ENCODE results near the gene RALGAPA1. TPM values are rescaled to one million over a fixed set of nuclear protein-coding genes. Genes with fewer than 3 reads are reported as not detected.
"Not testable (repeated sequence)": the region's sequence is repeated elsewhere in the genome, so short reads cannot be mapped to it uniquely, and the experiment has no call there.

Gene RALGAPA1
- total and polyA plus RNA-seq, 5 experiments from 2014 or later: 15.3 to 74.2 (median 25.9) TPM

- H3K27ac Mint-ChIP-seq: no peak overlapping the region
- POLR2A ChIA-PET: interaction anchor here (1.3 kb wide), 1 partner anchor 9 kb away, joined by 4 read pairs; the partner anchor contains the start of gene BRMS1L
- no peaks in the 10 kb centered on the region for H3K27me3 Mint-ChIP-seq
- peaks cover 0 to 3% (median 0%) of the 10 kb centered on the region in 4 donors for H3K4me1 Mint-ChIP-seq
- DNase-seq: no peak
- H3K4me3 Mint-ChIP-seq: no peak overlapping the region
- no peak for ATAC-seq
- H3K36me3 Mint-ChIP-seq: peaks cover 13 to 80% (median 49%) of the 10 kb centered on the region in 3 donors
- peaks cover 0 to 15% (median 8%) of the 10 kb centered on the region in 9 donors for H3K9me3 Mint-ChIP-seq
Measured at GRCh38 chr14:35835208-35835982, 26.3 kb upstream of the RALGAPA1 start.

DNA sequence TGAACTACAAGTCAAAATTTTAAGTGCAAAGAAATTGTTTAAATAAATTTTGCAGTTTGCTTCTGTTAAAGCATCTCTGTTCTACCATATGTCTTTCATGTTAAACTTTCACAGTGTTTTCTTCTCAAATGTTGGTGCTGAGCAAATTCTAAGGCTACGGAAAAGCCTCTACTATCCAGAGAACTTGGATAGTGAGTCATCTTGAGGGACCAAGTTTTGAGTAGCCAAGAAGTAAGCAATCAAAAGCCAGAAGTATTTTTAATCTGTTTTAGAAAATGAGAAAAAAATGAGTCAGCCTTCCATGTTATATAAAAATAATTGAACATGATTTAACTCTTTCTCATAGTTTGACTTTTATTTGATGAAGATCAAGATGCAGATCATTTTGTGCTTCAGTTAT lies 20.4 kb upstream of the RALGAPA1 start:
- H3K27me3 Mint-ChIP-seq: no peaks in the 10 kb centered on the region
- peaks cover 12 to 21% (median 17%) of the 10 kb centered on the region in 4 donors for H3K4me1 Mint-ChIP-seq
- DNase-seq (no peak), ATAC-seq (no peak)
- H3K9me3 Mint-ChIP-seq: no peaks in the 10 kb centered on the region
- H3K27ac Mint-ChIP-seq: no peak overlapping the region
- peaks cover 0 to 25% (median 5%) of the 10 kb centered on the region in 3 donors for H3K36me3 Mint-ChIP-seq
- H3K4me3 Mint-ChIP-seq: peak overlapping the region in 1 of 10 donors; percentile 36
- POLR2A ChIA-PET: no interaction called here

GRCh38 chr14:35827678-35828472 lies 18.8 kb upstream of the RALGAPA1 start:
- H3K27me3 Mint-ChIP-seq: no peaks in the 10 kb centered on the region
- DNase-seq (no peak), ATAC-seq (no peak)
- peak overlapping the region; percentile 87 to 97 (median 92) for H3K4me3 Mint-ChIP-seq
- POLR2A ChIA-PET: no interaction called here
- H3K27ac Mint-ChIP-seq: peak overlapping the region in 7 of 10 donors; percentile 27 to 95 (median 79)
- H3K9me3 Mint-ChIP-seq: no peaks in the 10 kb centered on the region
- peaks cover 0 to 13% (median 3%) of the 10 kb centered on the region in 3 donors for H3K36me3 Mint-ChIP-seq
- peaks cover 12 to 21% (median 17%) of the 10 kb centered on the region in 4 donors for H3K4me1 Mint-ChIP-seq

GRCh38 chr14:35826952-35827416 lies 17.9 kb upstream of the RALGAPA1 start:
- POLR2A ChIA-PET: interaction anchor here (0.7 to 1.3 kb wide), 2 partner anchors 8 to 1287 kb away, joined by 3 to 4 read pairs; no protein-coding TSS in a partner anchor
- H3K9me3 Mint-ChIP-seq: no peaks in the 10 kb centered on the region
- H3K27me3 Mint-ChIP-seq: no peaks in the 10 kb centered on the region
- DNase-seq: no peak
- no peak for ATAC-seq
- H3K4me3 Mint-ChIP-seq: peak overlapping the region; percentile 87 to 97 (median 92)
- peak overlapping the region in 9 of 10 donors; percentile 70 to 95 (median 88) for H3K27ac Mint-ChIP-seq
- H3K36me3 Mint-ChIP-seq: peaks cover 0 to 8% (median 3%) of the 10 kb centered on the region in 3 donors
- H3K4me1 Mint-ChIP-seq: peaks cover 12 to 24% (median 17%) of the 10 kb centered on the region in 4 donors

- Mint-ChIP-seq H3K27me3 (no peaks in the 10 kb centered on the region), H3K9me3 (no peaks in the 10 kb centered on the region), H3K4me3 (peak within 1 kb of the TSS; percentile 87 to 97 (median 92)), H3K4me1 (peaks cover 12 to 24% (median 17%) of the 10 kb centered on the region in 4 donors), H3K27ac (peak within 1 kb of the TSS; percentile 70 to 97 (median 92)), H3K36me3 (peaks cover 0 to 2% (median 0%) of the 10 kb centered on the region in 3 donors)
- POLR2A ChIA-PET: interaction anchor here (0.6 to 1.4 kb wide), 6 partner anchors 8 to 1286 kb away, joined by 3 to 15 read pairs (median 4); partner anchors contain the start of genes MBIP and RALGAPA1
- DNase-seq (peak; percentile 91 to 98 (median 96)), ATAC-seq (peak; percentile 97 to 98)
Measured at GRCh38 chr14:35826218-35826951, 17.3 kb upstream of the RALGAPA1 start, which contains the start of gene BRMS1L. TSS of gene BRMS1L (plus strand) at chr14:35826338. CDS start at chr14:35826517, 179 bp downstream.

GRCh38 chr14:35825968-35826217 lies 16.8 kb upstream of the RALGAPA1 start:
- H3K9me3 Mint-ChIP-seq: no peaks in the 10 kb centered on the region
- ATAC-seq: no peak
- H3K4me1 Mint-ChIP-seq: peaks cover 12 to 24% (median 17%) of the 10 kb centered on the region in 4 donors
- no peaks in the 10 kb centered on the region for H3K36me3 Mint-ChIP-seq
- peak overlapping the region; percentile 70 to 97 (median 92) for H3K27ac Mint-ChIP-seq
- DNase-seq: no peak
- no peaks in the 10 kb centered on the region for H3K27me3 Mint-ChIP-seq
- POLR2A ChIA-PET: interaction anchor here (0.6 to 1.4 kb wide), 5 partner anchors 9 to 494 kb away, joined by 3 to 15 read pairs (median 4); partner anchors contain the start of genes MBIP and RALGAPA1
- peak overlapping the region; percentile 87 to 97 (median 92) for H3K4me3 Mint-ChIP-seq

- Mint-ChIP-seq H3K4me3 (peak overlapping the region in 6 of 10 donors; percentile 85 to 94 (median 90)), H3K4me1 (peaks cover 12 to 22% (median 17%) of the 10 kb centered on the region in 4 donors)
- not testable (repeated sequence) for DNase-seq, ATAC-seq, H3K27me3 Mint-ChIP-seq, H3K27ac Mint-ChIP-seq, H3K9me3 Mint-ChIP-seq, H3K36me3 Mint-ChIP-seq
- POLR2A ChIA-PET: interaction anchor here (1.4 kb wide), 1 partner anchor 18 kb away, joined by 3 read pairs; no protein-coding TSS in a partner anchor
Measured at GRCh38 chr14:35824446-35825165, 15.5 kb upstream of the RALGAPA1 start.

GRCh38 chr14:35822501-35822900 lies 13.4 kb upstream of the RALGAPA1 start:
- no peak for ATAC-seq
- POLR2A ChIA-PET: no interaction called here
- H3K27ac Mint-ChIP-seq: no peak overlapping the region

DNA sequence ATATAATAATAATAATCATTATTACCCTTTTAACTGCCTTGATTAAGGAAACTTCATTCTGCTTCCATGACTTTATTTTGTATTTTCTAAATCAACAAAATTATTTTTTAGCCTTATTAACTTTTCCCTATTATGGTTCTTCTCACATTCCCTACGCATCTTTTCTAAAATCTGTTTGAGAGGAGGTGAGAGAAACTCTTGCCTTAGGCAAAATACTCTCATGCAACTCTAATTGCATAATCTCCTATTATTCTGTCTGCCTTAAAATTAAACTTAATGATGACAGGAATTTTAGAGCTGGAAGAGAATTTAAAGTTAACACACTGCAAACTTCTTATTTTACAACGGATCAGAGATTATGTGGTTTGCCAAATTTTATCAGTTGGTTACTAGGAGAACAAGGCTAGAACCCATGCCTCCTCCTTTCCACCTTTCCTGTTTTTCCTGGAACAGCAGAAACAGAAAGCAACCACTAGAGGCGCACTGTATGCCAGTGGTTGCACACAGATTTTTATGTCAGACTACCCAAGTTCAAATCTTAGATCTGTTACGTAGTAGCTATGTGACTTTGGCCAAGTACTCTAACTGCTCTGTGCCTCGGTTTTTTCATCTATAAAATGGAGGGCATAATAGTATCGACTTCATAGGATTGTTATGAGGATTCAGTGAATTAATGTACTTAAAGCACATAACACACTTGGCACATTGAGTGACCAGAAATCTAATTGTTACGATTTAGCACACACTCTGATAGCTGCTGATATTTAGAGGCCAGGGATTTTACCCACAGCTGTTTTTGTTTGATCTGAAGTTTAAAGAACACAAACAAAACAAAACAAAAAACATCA lies 12.7 kb upstream of the RALGAPA1 start:
- Mint-ChIP-seq H3K4me1 (peaks cover under 1 to 9% (median 6%) of the 10 kb centered on the region in 4 donors), H3K9me3 (no peaks in the 10 kb centered on the region), H3K27me3 (peaks cover 0 to under 1% (median 0%) of the 10 kb centered on the region in 5 donors), H3K36me3 (no peaks in the 10 kb centered on the region), H3K27ac (no peak overlapping the region), H3K4me3 (no peak overlapping the region)
- POLR2A ChIA-PET: no interaction called here
- peak in 2 of 10 donors; percentile 7 to 16 for DNase-seq
- no peak for ATAC-seq

More at GRCh38 chr14:35822501-35822900, 13.4 kb upstream of the RALGAPA1 start:
- Mint-ChIP-seq H3K27me3 (no peaks in the 10 kb centered on the region), H3K4me3 (no peak overlapping the region), H3K9me3 (no peaks in the 10 kb centered on the region), H3K36me3 (no peaks in the 10 kb centered on the region), H3K4me1 (peaks cover 7 to 16% (median 11%) of the 10 kb centered on the region in 4 donors)
- no peak for DNase-seq

GRCh38 chr14:35819591-35820540 lies 10.8 kb upstream of the RALGAPA1 start:
- POLR2A ChIA-PET: no interaction called here
- Mint-ChIP-seq H3K27ac (peak overlapping the region in 1 of 10 donors; percentile 4), H3K9me3 (no peaks in the 10 kb centered on the region)

More at GRCh38 chr14:35819591-35820540, 10.8 kb upstream of the RALGAPA1 start:
- DNase-seq: no peak
- peaks cover 0 to 4% (median 0%) of the 10 kb centered on the region in 5 donors for H3K27me3 Mint-ChIP-seq
- peaks cover 0 to 3% (median 0%) of the 10 kb centered on the region in 4 donors for H3K4me1 Mint-ChIP-seq
- H3K36me3 Mint-ChIP-seq: no peaks in the 10 kb centered on the region
- H3K4me3 Mint-ChIP-seq: no peak overlapping the region
- ATAC-seq: no peak
